ENCODE results near the gene MIR17HG.

DNA sequence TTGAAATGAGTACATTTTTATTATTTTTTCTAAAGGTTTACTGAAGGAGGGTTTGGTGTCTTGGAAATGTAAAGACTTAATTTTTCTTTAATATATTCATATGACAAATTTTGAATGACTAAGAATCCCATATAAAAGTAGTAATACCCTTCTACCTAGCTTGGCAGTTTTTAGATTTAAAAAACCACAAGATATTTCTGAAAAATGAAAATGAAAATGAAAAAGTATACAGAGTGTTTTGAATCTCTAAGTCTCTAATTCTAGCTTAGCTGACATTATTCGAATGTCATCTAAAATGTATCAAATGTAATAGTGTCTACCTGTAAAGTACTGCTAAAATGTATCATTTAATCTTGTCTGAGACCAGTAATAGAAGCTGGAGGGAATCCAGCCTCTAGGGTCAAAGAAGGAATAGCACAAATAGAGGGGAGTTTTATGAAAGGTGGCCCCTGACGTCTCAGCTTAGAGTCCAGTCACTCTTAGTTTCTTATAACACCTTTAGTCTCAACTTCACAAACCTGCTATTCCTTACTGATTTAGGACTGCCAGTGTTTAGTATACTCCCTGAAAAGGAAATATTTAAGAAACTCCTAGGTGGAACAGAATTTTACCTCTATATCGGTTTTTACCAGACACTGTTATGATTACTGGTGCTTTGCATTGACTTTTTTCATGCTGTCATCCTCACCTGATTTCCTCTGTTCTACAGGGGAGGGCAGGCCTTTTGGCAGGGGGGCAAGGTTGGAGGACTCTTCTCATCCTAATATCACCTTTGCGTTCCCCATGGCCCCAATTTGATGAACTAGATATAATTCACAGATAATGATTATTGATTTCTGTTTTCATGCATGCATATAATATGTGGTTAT, 16.2 kb upstream of the MIR17HG start:
- TF ChIP-seq, protein P1, sequence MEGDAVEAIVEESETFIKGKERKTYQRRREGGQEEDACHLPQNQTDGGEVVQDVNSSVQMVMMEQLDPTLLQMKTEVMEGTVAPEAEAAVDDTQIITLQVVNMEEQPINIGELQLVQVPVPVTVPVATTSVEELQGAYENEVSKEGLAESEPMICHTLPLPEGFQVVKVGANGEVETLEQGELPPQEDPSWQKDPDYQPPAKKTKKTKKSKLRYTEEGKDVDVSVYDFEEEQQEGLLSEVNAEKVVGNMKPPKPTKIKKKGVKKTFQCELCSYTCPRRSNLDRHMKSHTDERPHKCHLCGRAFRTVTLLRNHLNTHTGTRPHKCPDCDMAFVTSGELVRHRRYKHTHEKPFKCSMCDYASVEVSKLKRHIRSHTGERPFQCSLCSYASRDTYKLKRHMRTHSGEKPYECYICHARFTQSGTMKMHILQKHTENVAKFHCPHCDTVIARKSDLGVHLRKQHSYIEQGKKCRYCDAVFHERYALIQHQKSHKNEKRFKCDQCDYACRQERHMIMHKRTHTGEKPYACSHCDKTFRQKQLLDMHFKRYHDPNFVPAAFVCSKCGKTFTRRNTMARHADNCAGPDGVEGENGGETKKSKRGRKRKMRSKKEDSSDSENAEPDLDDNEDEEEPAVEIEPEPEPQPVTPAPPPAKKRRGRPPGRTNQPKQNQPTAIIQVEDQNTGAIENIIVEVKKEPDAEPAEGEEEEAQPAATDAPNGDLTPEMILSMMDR (IDR thresholded peaks at IDR 0.05 in 4 of 5, conservative IDR thresholded peaks at IDR 0.05 in 1 of 5), result no peak
- no peak for TF ChIP-seq POLR2A (IDR thresholded peaks at IDR 0.05)
